DOHH2 (cell line): Measurements from ENCODE around the gene CA6.
"Not testable (repeated sequence)": the region's sequence is repeated elsewhere in the genome, so short reads cannot be mapped to it uniquely, and the experiment has no call there.

Source experiments
- CTCF ChIP-seq: fragments of 200-600 bp; sonication (generic); IDR thresholded peaks from one replicate; pipeline ENCODE4 v1.5.1; 2014; ENCODE audit warnings: antibody characterized with exemption, mild to moderate bottlenecking, low read depth, low read length; ENCODE audit not compliant: poor library complexity, severe bottlenecking
- EZH2phosphoT487 ChIP-seq: fragments of 200-600 bp; sonication (generic); IDR thresholded peaks from 2 replicates; pipeline ENCODE4 v1.6.1; 2017; ENCODE audit warnings: borderline replicate concordance, mild to moderate bottlenecking, antibody characterized with exemption, low read length, moderate library complexity, mixed read lengths

GRCh38 chr1:8897505-8897904 is 48.2 kb upstream of the CA6 start:
- not testable (repeated sequence) for TF ChIP-seq CTCF, EZH2phosphoT487
